PC-9 (cell line): Measurements from ENCODE around the gene TMCC1.

Experiments used
- CTCF ChIP-seq: fragments of 200-600 bp; sonication (generic); conservative IDR thresholded peaks from 2 replicates; pipeline ENCODE4 v1.6.1; 2017; ENCODE audit warnings: mixed run types, antibody characterized with exemption, mild to moderate bottlenecking, moderate library complexity
- EZH2 ChIP-seq: fragments of 200-600 bp; sonication (generic); IDR thresholded peaks from 2 replicates; pipeline ENCODE4 v1.8.0; 2017; ENCODE audit warnings: antibody characterized with exemption, low read depth

GRCh38 chr3:129824926-129825541, 68.5 kb downstream of the TMCC1 start:
- peak; percentile 87 for TF ChIP-seq CTCF
- no peak for TF ChIP-seq EZH2
